Body of pancreas (tissue), 4 donors: ENCODE results near the gene PTPRS. TPM values are rescaled to one million over a fixed set of nuclear protein-coding genes. Genes with fewer than 3 reads are reported as not detected.

ENCODE experiments used
- ATAC-seq: fragments of 150-250 bp; one replicate; pipeline ENCODE4 v1.9.1; 2016
- DNase-seq, 4 donors: peaks; one replicate each; pipeline ENCODE4 v3.0.0-alpha.2; 2019
- H3K27ac ChIP-seq, 4 donors: fragments of 200-600 bp; sonication (generic); 1 replicate in 3 of 4; 2 replicates in 1 of 4; pipeline versions ENCODE4 v1.5.1 to v1.6.1; 2016 to 2019; ENCODE audit warnings: mild to moderate bottlenecking in 1 of 4, mixed read lengths in 1 of 4, moderate library complexity in 1 of 4
- H3K27me3 ChIP-seq, 2 donors: fragments of 200-600 bp; sonication (generic); one replicate each; pipeline ENCODE4 v1.6.0; 2016; ENCODE audit warnings: mild to moderate bottlenecking in 1 of 2
- H3K36me3 ChIP-seq, 2 donors: fragments of 200-600 bp; sonication (generic); replicated peaks in 1 of 2; 2 replicates each; pipeline ENCODE4 v1.5.1; 2016; ENCODE audit warnings: low read depth in 2 of 2; ENCODE audit not compliant: insufficient read depth in 1 of 2
- H3K4me1 ChIP-seq: fragments of 200-600 bp; sonication (generic); one replicate; pipeline ENCODE4 v1.6.0; 2016
- H3K4me3 ChIP-seq, 2 donors: fragments of 200-600 bp; sonication (generic); 1 replicate in 1 of 2; 2 replicates in 1 of 2; pipeline ENCODE4 v1.5.1; 2016 to 2019
- H3K9me3 ChIP-seq, 3 donors: fragments of 200-600 bp; sonication (generic); 1 replicate in 2 of 3; 2 replicates in 1 of 3; pipeline ENCODE4 v1.5.1; 2016
- CTCF ChIP-seq, 7 experiments: fragments of 450-650 bp in 4 of 7; fragments of 200-600 bp in 3 of 7; sonication (generic) in 3 of 7; IDR thresholded peaks; one replicate each; pipeline ENCODE4 v1.5.1; 2016 to 2019; ENCODE audit warnings: antibody characterized with exemption in 7 of 7
- POLR2A ChIP-seq, 3 donors: fragments of 450-650 bp; IDR thresholded peaks; one replicate each; pipeline ENCODE4 v1.6.1; 2016; ENCODE audit warnings: antibody characterized with exemption in 3 of 3, mild to moderate bottlenecking in 2 of 3
- WGBS, 2 donors: methylation state at CpG; one replicate each; pipeline ENCODE4 v1.1.5; 2017; 5-methylcytosine and 5-hydroxymethylcytosine counted together
- intact Hi-C: fragments of 100-400 bp; cut with DNase I; formaldehyde crosslinking; loops from one replicate; pipeline ENCODE4 v1.15.1; 2023
- total RNA-seq, 2 donors: library from RNA; depleted of rRNA; stranded (reverse); fragments of >200 nt; gene quantifications; one replicate each; pipeline ENCODE4 v1.1.0, GENCODE V29; 2016

PTPRS gene
- total RNA-seq, 2 donors from 2014 or later: 133 to 139 TPM

- Histone ChIP-seq H3K36me3 (no peaks in the 10 kb centered on the region), H3K4me3 (no peak overlapping the region), H3K27ac (no peak overlapping the region), H3K4me1 (peaks cover 12% of the 10 kb centered on the region), H3K9me3 (no peaks in the 10 kb centered on the region), H3K27me3 (no peaks in the 10 kb centered on the region)
- ATAC-seq: no peak
- WGBS, 2 donors: 91 to 98% methylated on average over 8 of the region's 8 CpGs
- no peak for TF ChIP-seq POLR2A (IDR thresholded peaks at IDR 0.05)
- no peak for TF ChIP-seq CTCF (IDR thresholded peaks at IDR 0.05)
- no peak for DNase-seq
- intact Hi-C loops: no loop called here
Measured at GRCh38 chr19:5312058-5312457, 28.6 kb downstream of the PTPRS start.

GRCh38 chr19:5309438-5310204 lies 31.0 kb downstream of the PTPRS start:
- intact Hi-C loops: no loop called here
- ATAC-seq: no peak
- 76 to 86% methylated on average over 16 to 17 of the region's 17 CpGs for WGBS, 2 donors
- H3K27ac ChIP-seq: peak overlapping the region in 1 of 4 donors; percentile 71
- H3K9me3 ChIP-seq: no peaks in the 10 kb centered on the region
- no peaks in the 10 kb centered on the region for H3K36me3 ChIP-seq
- TF ChIP-seq CTCF (IDR thresholded peaks at IDR 0.05) (no peak), POLR2A (IDR thresholded peaks at IDR 0.05) (no peak)
- no peak for DNase-seq
- H3K4me3 ChIP-seq: no peak overlapping the region
- H3K27me3 ChIP-seq: no peaks in the 10 kb centered on the region
- peaks cover 12% of the 10 kb centered on the region for H3K4me1 ChIP-seq

DNA sequence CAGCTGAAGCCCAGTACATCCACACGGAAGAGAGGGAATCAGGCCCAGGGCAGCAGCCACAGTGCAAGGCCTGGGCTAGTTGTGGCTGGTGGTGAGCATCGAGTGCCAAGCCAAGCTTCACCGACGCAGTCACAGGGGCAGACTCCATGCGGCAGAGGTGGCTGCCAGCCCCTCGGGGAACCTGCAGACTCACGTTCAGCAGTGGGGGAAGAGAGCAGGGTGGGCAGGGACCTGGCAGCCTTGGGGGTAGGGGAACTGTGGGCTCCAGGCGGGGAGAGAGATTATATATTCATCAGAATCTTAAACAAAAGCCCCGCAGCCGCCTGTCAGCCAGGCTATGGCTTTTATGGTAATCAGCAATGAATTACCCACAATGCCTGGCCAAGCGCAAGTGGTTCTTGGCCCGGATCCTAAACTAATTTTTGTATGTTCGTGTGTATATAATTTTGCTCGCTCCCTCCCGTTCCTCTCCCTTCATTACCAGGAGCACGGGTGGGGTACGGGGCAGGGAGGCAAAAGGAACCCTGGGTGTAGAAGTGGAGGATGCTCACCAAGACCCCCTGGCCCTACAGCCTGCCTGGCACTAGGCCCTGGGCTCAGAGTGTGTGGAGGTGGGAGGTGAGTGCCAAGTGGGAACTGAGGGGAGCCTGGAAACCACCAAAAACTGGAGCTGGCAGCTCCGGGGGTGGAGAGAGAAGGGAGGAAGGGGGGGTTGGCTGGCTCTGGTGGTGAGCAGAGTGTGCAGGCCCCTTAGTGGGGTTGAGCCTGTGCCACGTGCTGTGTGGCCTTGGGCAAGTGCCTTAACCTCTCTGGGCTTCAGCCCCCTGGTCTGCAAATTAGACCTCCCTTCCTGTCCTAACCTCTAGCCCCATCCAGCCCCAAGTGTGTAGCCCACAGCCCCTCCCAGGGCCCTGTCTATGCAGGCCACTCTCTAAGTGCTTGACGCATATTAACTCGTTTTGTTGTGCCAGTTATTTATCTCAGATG lies 31.9 kb downstream of the PTPRS start:
- Histone ChIP-seq H3K9me3 (no peaks in the 10 kb centered on the region), H3K4me3 (no peak overlapping the region)
- 32 to 47% methylated on average over 15 to 21 of the region's 21 CpGs for WGBS, 2 donors

DNA sequence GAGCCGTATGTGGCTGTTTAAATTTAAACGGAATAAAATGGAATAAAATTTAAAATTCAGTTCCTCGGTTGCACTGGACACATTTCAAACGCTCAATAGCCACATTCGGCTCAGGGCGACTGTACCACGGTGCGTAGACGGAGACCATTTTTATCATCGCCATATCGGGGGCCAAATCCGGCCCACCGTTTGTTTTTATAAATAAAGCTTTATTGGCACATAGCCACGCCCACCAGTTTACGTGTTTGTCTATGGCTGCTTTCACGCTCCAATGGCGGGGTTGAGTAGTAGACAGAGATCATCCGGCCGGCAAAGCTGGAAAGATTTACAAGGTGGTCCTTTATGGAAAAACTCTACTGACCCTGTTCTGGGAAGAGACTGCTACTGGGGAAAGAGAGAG lies 33.0 kb downstream of the PTPRS start:
- no peaks in the 10 kb centered on the region for H3K27me3 ChIP-seq
- H3K4me3 ChIP-seq: no peak overlapping the region
- no peak for ATAC-seq
- no peak for DNase-seq
- intact Hi-C loops: no loop called here
- H3K4me1 ChIP-seq: peaks cover 12% of the 10 kb centered on the region
- WGBS, 2 donors: 90 to 96% methylated on average over 19 of the region's 19 CpGs
- TF ChIP-seq POLR2A (IDR thresholded peaks at IDR 0.05) (no peak), CTCF (IDR thresholded peaks at IDR 0.05) (no peak)
- H3K27ac ChIP-seq: no peak overlapping the region
- no peaks in the 10 kb centered on the region for H3K36me3 ChIP-seq
- no peaks in the 10 kb centered on the region for H3K9me3 ChIP-seq

More for the DNA sequence above, 31.9 kb downstream of the PTPRS start:
- Histone ChIP-seq H3K4me1 (peaks cover 12% of the 10 kb centered on the region), H3K27me3 (no peaks in the 10 kb centered on the region), H3K27ac (peak overlapping the region; percentile 70 to 75 (median 72)), H3K36me3 (no peaks in the 10 kb centered on the region)
- TF ChIP-seq POLR2A (IDR thresholded peaks at IDR 0.05) (peak; percentile 97 to 100 (median 99)), CTCF (IDR thresholded peaks at IDR 0.05) (no peak)
- intact Hi-C loops: no loop called here
- peak; percentile 91 for ATAC-seq
- peak; percentile 74 to 88 (median 82) for DNase-seq
